NCI-H146 (cell line): ENCODE measurements around the gene GSPT1.
"Not testable (repeated sequence)": the region's sequence is repeated elsewhere in the genome, so short reads cannot be mapped to it uniquely, and the experiment has no call there.

ENCODE experiments used
- DNase-seq: peaks from one replicate; lab custom pipeline; 2025; lab: John Stamatoyannopoulos, UW

GSPT1 gene

GRCh38 chr16:11857161-11857560 is 58.6 kb downstream of the GSPT1 start:
- DNase-seq = no peak

- peak; percentile 69 for DNase-seq
Measured at GRCh38 chr16:11852092-11852809, 63.5 kb downstream of the GSPT1 start.

- peak; percentile 96 for DNase-seq
Measured at GRCh38 chr16:11851294-11852091, 64.3 kb downstream of the GSPT1 start, which contains the start of gene RSL1D1. RSL1D1 (minus strand) TSS chr16:11851542; CDS start chr16:11851512, 30 bp downstream.

GRCh38 chr16:11848842-11849241 is 66.9 kb downstream of the GSPT1 start:
- DNase-seq = no peak

- no peak for DNase-seq
Measured at GRCh38 chr16:11844499-11844898, 71.3 kb downstream of the GSPT1 start.

GRCh38 chr16:11843861-11844260 is 71.9 kb downstream of the GSPT1 start:
- DNase-seq = no peak

GRCh38 chr16:11843206-11843605 is 72.5 kb downstream of the GSPT1 start:
- no peak for DNase-seq

- DNase-seq = no peak
Measured at GRCh38 chr16:11841026-11841425, 74.7 kb downstream of the GSPT1 start.

GRCh38 chr16:11836650-11837244 is 79.0 kb downstream of the GSPT1 start:
- DNase-seq = no peak

- DNase-seq = no peak
Measured at GRCh38 chr16:11835891-11836649, 79.7 kb downstream of the GSPT1 start.

GRCh38 chr16:11835309-11835708 is 80.4 kb downstream of the GSPT1 start:
- DNase-seq = no peak

- no peak for DNase-seq
Measured at GRCh38 chr16:11833951-11834695, 81.6 kb downstream of the GSPT1 start.

GRCh38 chr16:11828696-11829095 is 87.1 kb downstream of the GSPT1 start:
- no peak for DNase-seq

GRCh38 chr16:11825520-11826165 is 90.1 kb downstream of the GSPT1 start:
- DNase-seq = not testable (repeated sequence)

- DNase-seq = peak; percentile 50
Measured at GRCh38 chr16:11824362-11824761, 91.4 kb downstream of the GSPT1 start.

GRCh38 chr16:11823645-11824044 is 92.1 kb downstream of the GSPT1 start:
- DNase-seq = not testable (repeated sequence)

GRCh38 chr16:11819798-11820197 is 96.0 kb downstream of the GSPT1 start:
- no peak for DNase-seq

GRCh38 chr16:11818970-11819369 is 96.8 kb downstream of the GSPT1 start:
- not testable (repeated sequence) for DNase-seq
